Measurements from ENCODE around the gene ATG101.

GRCh38 chr12:52122540-52122871 is 52.7 kb downstream of the ATG101 start:
- no peak for TF ChIP-seq EZH2 (IDR thresholded peaks at IDR 0.05)
- TF ChIP-seq POLR2AphosphoS5 (IDR thresholded peaks at IDR 0.05; ENCODE audit: borderline replicate concordance, low read depth, low read length), result no peak
- no peak for TF ChIP-seq FOXP2 (optimal IDR thresholded peaks at IDR 0.05; ENCODE audit: control extremely low read depth, extremely low read length, insufficient read depth)
